GM12878 (cell line): ENCODE data around the gene FAM193A. TPM values are rescaled to one million over a fixed set of nuclear protein-coding genes. Genes with fewer than 3 reads are reported as not detected.

Source experiments
- CBX5 ChIP-seq: sonication (generic); IDR thresholded peaks from 2 replicates; pipeline ENCODE4 v1.6.1; 2016; ENCODE audit warnings: low read depth, moderate library complexity, mild to moderate bottlenecking, inconsistent platforms
- CREB1 ChIP-seq: IDR thresholded peaks from 2 replicates; pipeline ENCODE4 v1.6.1; 2012; ENCODE audit warnings: low read depth, mild to moderate bottlenecking, inconsistent platforms
- CREM ChIP-seq: IDR thresholded peaks from 2 replicates; pipeline ENCODE4 v1.6.1; 2014; ENCODE audit warnings: antibody characterized with exemption, low read depth
- JUNB ChIP-seq: IDR thresholded peaks from 2 replicates; pipeline ENCODE4 v1.6.1; 2016; ENCODE audit warnings: antibody characterized with exemption, mild to moderate bottlenecking
- TCF3 ChIP-seq: IDR thresholded peaks from 2 replicates; pipeline ENCODE4 v1.6.1; 2012; ENCODE audit warnings: low read depth, mild to moderate bottlenecking, low read length, borderline replicate concordance; ENCODE audit not compliant: insufficient read depth
- TCF7 ChIP-seq: IDR thresholded peaks from 2 replicates; pipeline ENCODE4 v1.6.1; 2014; ENCODE audit warnings: antibody characterized with exemption, borderline replicate concordance
- polyA plus RNA-seq, 11 experiments: library from polyadenylated mRNA; depleted of rRNA in 4 of 11; unstranded in 6 of 11; stranded (reverse) in 5 of 11; fragments of >200 nt; fragmentation: Nextera tagmentation in 4 of 11; fragmentation: Illumina TruSeq in 1 of 11; extraction: Ambion mirVana in 4 of 11; extraction: Trizol in 1 of 11; gene quantifications; 1 replicate in 1 of 11; 2 replicates in 10 of 11; pipeline versions ENCODE4 v1.2.1 to v1.2.3, GENCODE V29; 2011 to 2016; ENCODE audit warnings: inconsistent platforms in 2 of 11, missing spikeins in 2 of 11, low read depth in 1 of 11
- total RNA-seq, 4 experiments: library from RNA; depleted of rRNA in 3 of 4; stranded (reverse); fragments of >200 nt in 3 of 4; fragmentation: Illumina TruSeq in 1 of 4; extraction: Trizol in 1 of 4; gene quantifications; 2 replicates each; pipeline versions ENCODE4 v1.2.1 to v1.2.3, GENCODE V29; 2013 to 2021
- TF ChIP-seq, protein P1 (sequence below): fragments of 450-650 bp; IDR thresholded peaks from 2 replicates; pipeline ENCODE4 v1.6.1; 2017; ENCODE audit warnings: mild to moderate bottlenecking, moderate library complexity
- TF ChIP-seq, protein P2 (sequence below): fragments of 450-650 bp; IDR thresholded peaks from 2 replicates; pipeline ENCODE4 v1.6.1; 2017; ENCODE audit warnings: low read depth, mild to moderate bottlenecking, moderate library complexity

FAM193A gene
- total and polyA plus RNA-seq, 10 of the 15 experiments (the other 5 are each of a cell fraction or from before 2014, with no cell fraction given), result 0.52 to 23.3 (median 7.4) TPM

DNA sequence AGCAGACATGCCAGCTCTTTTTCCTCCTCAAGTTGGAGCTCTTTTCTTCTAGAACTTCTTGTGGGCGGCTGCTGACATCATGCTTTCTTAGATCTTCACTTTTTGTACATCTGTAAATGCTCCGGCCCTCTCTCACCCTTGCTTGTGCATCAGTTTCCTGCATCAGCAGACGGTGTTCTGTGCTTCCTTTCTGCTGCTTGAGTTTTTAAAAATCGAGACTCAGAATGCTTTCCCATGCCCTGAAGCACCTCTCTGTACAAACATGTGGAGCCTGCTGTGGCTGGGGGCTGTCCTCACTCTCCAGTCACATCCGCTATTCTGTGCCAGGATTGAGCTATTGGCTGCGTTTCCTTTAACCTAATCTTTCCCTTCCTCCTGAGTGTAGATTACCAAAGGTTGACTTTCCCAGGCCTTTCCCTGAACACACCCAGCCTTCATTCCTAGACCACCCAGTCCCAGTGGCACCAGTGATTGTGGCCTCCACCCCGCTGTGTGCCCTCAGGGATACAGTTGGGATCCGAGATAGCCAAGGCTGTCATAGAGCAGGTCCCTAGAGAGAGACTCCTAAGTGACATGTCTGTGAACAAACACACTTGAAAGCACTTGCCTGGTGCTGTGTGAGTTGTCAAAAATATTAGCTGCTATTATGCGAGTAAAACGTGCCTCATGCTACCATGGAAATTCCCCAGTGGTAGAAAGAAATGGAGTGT lies 177.8 kb downstream of the FAM193A start (continued):
- TF ChIP-seq, protein P1, sequence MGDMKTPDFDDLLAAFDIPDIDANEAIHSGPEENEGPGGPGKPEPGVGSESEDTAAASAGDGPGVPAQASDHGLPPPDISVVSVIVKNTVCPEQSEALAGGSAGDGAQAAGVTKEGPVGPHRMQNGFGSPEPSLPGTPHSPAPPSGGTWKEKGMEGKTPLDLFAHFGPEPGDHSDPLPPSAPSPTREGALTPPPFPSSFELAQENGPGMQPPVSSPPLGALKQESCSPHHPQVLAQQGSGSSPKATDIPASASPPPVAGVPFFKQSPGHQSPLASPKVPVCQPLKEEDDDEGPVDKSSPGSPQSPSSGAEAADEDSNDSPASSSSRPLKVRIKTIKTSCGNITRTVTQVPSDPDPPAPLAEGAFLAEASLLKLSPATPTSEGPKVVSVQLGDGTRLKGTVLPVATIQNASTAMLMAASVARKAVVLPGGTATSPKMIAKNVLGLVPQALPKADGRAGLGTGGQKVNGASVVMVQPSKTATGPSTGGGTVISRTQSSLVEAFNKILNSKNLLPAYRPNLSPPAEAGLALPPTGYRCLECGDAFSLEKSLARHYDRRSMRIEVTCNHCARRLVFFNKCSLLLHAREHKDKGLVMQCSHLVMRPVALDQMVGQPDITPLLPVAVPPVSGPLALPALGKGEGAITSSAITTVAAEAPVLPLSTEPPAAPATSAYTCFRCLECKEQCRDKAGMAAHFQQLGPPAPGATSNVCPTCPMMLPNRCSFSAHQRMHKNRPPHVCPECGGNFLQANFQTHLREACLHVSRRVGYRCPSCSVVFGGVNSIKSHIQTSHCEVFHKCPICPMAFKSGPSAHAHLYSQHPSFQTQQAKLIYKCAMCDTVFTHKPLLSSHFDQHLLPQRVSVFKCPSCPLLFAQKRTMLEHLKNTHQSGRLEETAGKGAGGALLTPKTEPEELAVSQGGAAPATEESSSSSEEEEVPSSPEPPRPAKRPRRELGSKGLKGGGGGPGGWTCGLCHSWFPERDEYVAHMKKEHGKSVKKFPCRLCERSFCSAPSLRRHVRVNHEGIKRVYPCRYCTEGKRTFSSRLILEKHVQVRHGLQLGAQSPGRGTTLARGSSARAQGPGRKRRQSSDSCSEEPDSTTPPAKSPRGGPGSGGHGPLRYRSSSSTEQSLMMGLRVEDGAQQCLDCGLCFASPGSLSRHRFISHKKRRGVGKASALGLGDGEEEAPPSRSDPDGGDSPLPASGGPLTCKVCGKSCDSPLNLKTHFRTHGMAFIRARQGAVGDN, result peak; percentile 49
- TF ChIP-seq CBX5 (0 out of 2 replicates have a peak, but pooled peaks have one; percentile 33), CREM (peak; percentile 43; the same call in 1 of the 2 replicates), CREB1 (peak; percentile 36; the same call in 1 of the 2 replicates), TCF7 (0 out of 2 replicates have a peak, but pooled peaks have one; percentile 29), TCF3 (no peak), JUNB (0 out of 2 replicates have a peak, but pooled peaks have one; percentile 37)
- TF ChIP-seq, protein P2, sequence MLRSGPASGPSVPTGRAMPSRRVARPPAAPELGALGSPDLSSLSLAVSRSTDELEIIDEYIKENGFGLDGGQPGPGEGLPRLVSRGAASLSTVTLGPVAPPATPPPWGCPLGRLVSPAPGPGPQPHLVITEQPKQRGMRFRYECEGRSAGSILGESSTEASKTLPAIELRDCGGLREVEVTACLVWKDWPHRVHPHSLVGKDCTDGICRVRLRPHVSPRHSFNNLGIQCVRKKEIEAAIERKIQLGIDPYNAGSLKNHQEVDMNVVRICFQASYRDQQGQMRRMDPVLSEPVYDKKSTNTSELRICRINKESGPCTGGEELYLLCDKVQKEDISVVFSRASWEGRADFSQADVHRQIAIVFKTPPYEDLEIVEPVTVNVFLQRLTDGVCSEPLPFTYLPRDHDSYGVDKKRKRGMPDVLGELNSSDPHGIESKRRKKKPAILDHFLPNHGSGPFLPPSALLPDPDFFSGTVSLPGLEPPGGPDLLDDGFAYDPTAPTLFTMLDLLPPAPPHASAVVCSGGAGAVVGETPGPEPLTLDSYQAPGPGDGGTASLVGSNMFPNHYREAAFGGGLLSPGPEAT, result no peak
- TF ChIP-seq, all 136 proteins: peak for 9
